Neuronal stem cell (in vitro differentiated cells): ENCODE data around the gene PACS2.

Source experiments
- DNase-seq: peaks from one replicate; pipeline ENCODE4 v3.0.0-alpha.2; 2013; ENCODE audit warnings: low spot score
- H2AFZ ChIP-seq: one replicate; pipeline ENCODE4 v1.6.1; 2013; ENCODE audit warnings: mild to moderate bottlenecking, low read length, inconsistent platforms
- H2AK5ac ChIP-seq: 2 replicates; pipeline ENCODE4 v1.6.1; 2013; ENCODE audit warnings: low read depth, mild to moderate bottlenecking, inconsistent platforms, low read length, moderate library complexity, mixed read lengths
- H2BK120ac ChIP-seq: 2 replicates; pipeline ENCODE4 v1.6.1; 2013; ENCODE audit warnings: low read depth, mild to moderate bottlenecking, inconsistent platforms, low read length, moderate library complexity, mixed read lengths
- H2BK12ac ChIP-seq: one replicate; pipeline ENCODE4 v1.6.1; 2013; ENCODE audit warnings: low read length, inconsistent platforms
- H2BK15ac ChIP-seq: 2 replicates; pipeline ENCODE4 v1.6.1; 2013; ENCODE audit warnings: mild to moderate bottlenecking, low read length, inconsistent platforms, mixed read lengths
- H2BK5ac ChIP-seq: one replicate; pipeline ENCODE4 v1.6.1; 2013; ENCODE audit warnings: inconsistent platforms, mild to moderate bottlenecking, low read length, moderate library complexity
- H3K14ac ChIP-seq: one replicate; pipeline ENCODE4 v1.6.1; 2013; ENCODE audit warnings: low read length, inconsistent platforms
- H3K18ac ChIP-seq: 2 replicates; pipeline ENCODE4 v1.6.1; 2013; ENCODE audit warnings: low read length, inconsistent platforms
- H3K23ac ChIP-seq: 2 replicates; pipeline ENCODE4 v1.6.1; 2013; ENCODE audit warnings: low read depth, mild to moderate bottlenecking, mixed read lengths, low read length, inconsistent platforms; ENCODE audit not compliant: poor library complexity
- H3K27ac ChIP-seq: replicated peaks from 3 replicates; pipeline ENCODE4 v1.5.1; 2013; ENCODE audit warnings: low read length, inconsistent platforms
- H3K27me3 ChIP-seq, 3 experiments: 2 replicates each; pipeline ENCODE4 v1.6.1; 2013; ENCODE audit warnings: low read length in 3 of 3, mild to moderate bottlenecking in 2 of 3, inconsistent platforms in 1 of 3, low read depth in 1 of 3, mixed read lengths in 1 of 3, moderate library complexity in 1 of 3; ENCODE audit not compliant: control insufficient read depth in 3 of 3, insufficient read depth in 3 of 3
- H3K36me3 ChIP-seq, 2 donors: replicated peaks in 1 of 2; 2 replicates each; pipeline ENCODE4 v1.6.1; 2013; ENCODE audit warnings: low read length in 2 of 2; ENCODE audit not compliant: control insufficient read depth in 2 of 2, insufficient read depth in 2 of 2
- H3K4ac ChIP-seq: 2 replicates; pipeline ENCODE4 v1.6.1; 2013; ENCODE audit warnings: inconsistent platforms, mild to moderate bottlenecking, low read length, moderate library complexity
- H3K4me1 ChIP-seq, 2 donors: 1 replicate in 1 of 2; 2 replicates in 1 of 2; pipeline ENCODE4 v1.6.1; 2013; ENCODE audit warnings: low read length in 2 of 2, low read depth in 1 of 2; ENCODE audit not compliant: control insufficient read depth in 2 of 2, insufficient read depth in 1 of 2
- H3K4me2 ChIP-seq: one replicate; pipeline ENCODE4 v1.6.1; 2013; ENCODE audit warnings: mild to moderate bottlenecking, low read length, inconsistent platforms; ENCODE audit not compliant: insufficient read depth, poor library complexity, severe bottlenecking
- H3K4me3 ChIP-seq, 2 donors: 2 replicates each; pipeline ENCODE4 v1.5.1; 2013; ENCODE audit warnings: low read length in 2 of 2, mild to moderate bottlenecking in 2 of 2, inconsistent platforms in 1 of 2, moderate library complexity in 1 of 2
- H3K79me1 ChIP-seq: one replicate; pipeline ENCODE4 v1.6.1; 2013; ENCODE audit warnings: low read depth, mild to moderate bottlenecking, inconsistent platforms, low read length, moderate library complexity
- H3K9ac ChIP-seq: one replicate; pipeline ENCODE4 v1.6.1; 2013; ENCODE audit warnings: mild to moderate bottlenecking, low read depth, low read length, inconsistent platforms; ENCODE audit not compliant: poor library complexity
- H3K9me3 ChIP-seq, 2 donors: replicated peaks in 1 of 2; 2 replicates each; pipeline versions ENCODE3 to v1.6.1; 2013; ENCODE audit warnings: low read length in 2 of 2, mild to moderate bottlenecking in 2 of 2, inconsistent platforms in 1 of 2, low read depth in 1 of 2, mixed read lengths in 1 of 2, moderate library complexity in 1 of 2; ENCODE audit not compliant: control insufficient read depth in 2 of 2, insufficient read depth in 1 of 2
- H4K8ac ChIP-seq: one replicate; pipeline ENCODE4 v1.6.1; 2013; ENCODE audit warnings: low read depth, mild to moderate bottlenecking, inconsistent platforms, low read length, moderate library complexity
- H4K91ac ChIP-seq: one replicate; pipeline ENCODE4 v1.6.1; 2013; ENCODE audit warnings: low read length, low read depth, mild to moderate bottlenecking, inconsistent platforms; ENCODE audit not compliant: poor library complexity
- WGBS, 2 donors: extraction: QIAGEN DNeasy Blood & Tissue Kit; methylation state at CpG; one replicate each; pipeline ENCODE4 v1.1.7; 2013; ENCODE audit warnings: missing lambda C conversion rate in 2 of 2, mixed read lengths in 1 of 2; ENCODE audit not compliant: insufficient read length in 2 of 2, insufficient replicate concordance in 1 of 2; ENCODE audit errors: extremely low coverage in 2 of 2; 5-methylcytosine and 5-hydroxymethylcytosine counted together

Gene PACS2

GRCh38 chr14:105385322-105385637 is 70.7 kb downstream of the PACS2 start:
- Histone ChIP-seq H3K9me3 (no peaks in the 10 kb centered on the region), H3K9ac (no peak overlapping the region), H3K27me3 (no peaks in the 10 kb centered on the region), H3K23ac (peak overlapping the region; percentile 20), H3K36me3 (peaks cover 11 to 63% of the 10 kb centered on the region in 2 donors), H3K18ac (no peak overlapping the region), H3K4me2 (no peak overlapping the region), H4K91ac (no peak overlapping the region), H3K4ac (no peak overlapping the region), H3K27ac (no peak overlapping the region), H3K14ac (no peak overlapping the region), H2BK15ac (no peak overlapping the region), H4K8ac (no peak overlapping the region), H3K4me3 (no peak overlapping the region), H2BK120ac (no peak overlapping the region), H3K79me1 (peaks cover 5% of the 10 kb centered on the region), H2BK12ac (no peak overlapping the region), H3K4me1 (no peaks in the 10 kb centered on the region), H2AK5ac (no peak overlapping the region), H2BK5ac (peak overlapping the region; percentile 39), H2AFZ (no peak overlapping the region)
- no CpG with 5 or more reads among the region's 19 CpGs for WGBS, 2 donors
- no peak for DNase-seq

- no CpG with 5 or more reads among the region's 22 CpGs for WGBS, 2 donors
- Histone ChIP-seq H3K9me3 (no peaks in the 10 kb centered on the region), H2BK5ac (no peak overlapping the region)
Observed at GRCh38 chr14:105385698-105386365, 71.3 kb downstream of the PACS2 start.

GRCh38 chr14:105386581-105387529 is 72.3 kb downstream of the PACS2 start:
- no peaks in the 10 kb centered on the region for H3K4me1 ChIP-seq
- H3K18ac ChIP-seq, result peak overlapping the region; percentile 57
- no peaks in the 10 kb centered on the region for H3K27me3 ChIP-seq
- peak overlapping the region; percentile 75 for H2AK5ac ChIP-seq
- no peak overlapping the region for H4K8ac ChIP-seq
- H3K36me3 ChIP-seq, result peaks cover 11 to 55% of the 10 kb centered on the region in 2 donors
- H3K4ac ChIP-seq, result peak overlapping the region; percentile 66
- H2AFZ ChIP-seq, result no peak overlapping the region
- no peak overlapping the region for H2BK15ac ChIP-seq
- no peaks in the 10 kb centered on the region for H3K9me3 ChIP-seq
- peaks cover 3% of the 10 kb centered on the region for H3K79me1 ChIP-seq
- H3K9ac ChIP-seq, result peak overlapping the region; percentile 44
- no peak overlapping the region for H3K4me2 ChIP-seq
- DNase-seq, result no peak
- peak overlapping the region; percentile 89 for H3K14ac ChIP-seq
- no peak overlapping the region for H4K91ac ChIP-seq
- no CpG with 5 or more reads among the region's 33 CpGs for WGBS, 2 donors
- no peak overlapping the region for H2BK120ac ChIP-seq
- H3K23ac ChIP-seq, result peak overlapping the region; percentile 65
- H2BK12ac ChIP-seq, result no peak overlapping the region
- no peak overlapping the region for H3K27ac ChIP-seq
- H2BK5ac ChIP-seq, result no peak overlapping the region
- no peak overlapping the region for H3K4me3 ChIP-seq

More at GRCh38 chr14:105385698-105386365, 71.3 kb downstream of the PACS2 start:
- Histone ChIP-seq H2BK120ac (no peak overlapping the region), H3K14ac (no peak overlapping the region), H4K8ac (no peak overlapping the region), H2BK15ac (no peak overlapping the region), H3K4me3 (no peak overlapping the region), H3K36me3 (peaks cover 11 to 63% of the 10 kb centered on the region in 2 donors), H3K4me1 (no peaks in the 10 kb centered on the region), H3K23ac (no peak overlapping the region), H3K27ac (no peak overlapping the region), H2AFZ (no peak overlapping the region), H3K9ac (no peak overlapping the region), H3K79me1 (peaks cover 3% of the 10 kb centered on the region), H2AK5ac (no peak overlapping the region), H3K27me3 (no peaks in the 10 kb centered on the region), H2BK12ac (no peak overlapping the region), H3K4ac (no peak overlapping the region), H3K18ac (no peak overlapping the region), H4K91ac (no peak overlapping the region), H3K4me2 (no peak overlapping the region)
- no peak for DNase-seq

GRCh38 chr14:105387530-105387922 is 73.0 kb downstream of the PACS2 start:
- no peak overlapping the region for H2BK120ac ChIP-seq
- H2AK5ac ChIP-seq, result peak overlapping the region; percentile 75
- H2AFZ ChIP-seq, result no peak overlapping the region
- WGBS, 2 donors, result no CpG with 5 or more reads among the region's 10 CpGs
- H3K4me1 ChIP-seq, result no peaks in the 10 kb centered on the region
- DNase-seq, result no peak
- H3K27ac ChIP-seq, result no peak overlapping the region
- no peak overlapping the region for H3K18ac ChIP-seq
- H3K4ac ChIP-seq, result peak overlapping the region; percentile 66
- H3K79me1 ChIP-seq, result peaks cover 4% of the 10 kb centered on the region
- peak overlapping the region; percentile 65 for H4K8ac ChIP-seq
- H3K27me3 ChIP-seq, result no peaks in the 10 kb centered on the region
- H3K36me3 ChIP-seq, result peaks cover 9 to 54% of the 10 kb centered on the region in 2 donors
- H3K4me3 ChIP-seq, result no peak overlapping the region
- no peak overlapping the region for H2BK15ac ChIP-seq
- H2BK5ac ChIP-seq, result no peak overlapping the region
- H3K9me3 ChIP-seq, result no peaks in the 10 kb centered on the region
- H3K9ac ChIP-seq, result peak overlapping the region; percentile 44
- H2BK12ac ChIP-seq, result no peak overlapping the region
- H3K14ac ChIP-seq, result peak overlapping the region; percentile 89
- H3K23ac ChIP-seq, result peak overlapping the region; percentile 65
- H4K91ac ChIP-seq, result no peak overlapping the region
- no peak overlapping the region for H3K4me2 ChIP-seq
